ENCODE measurements around the gene KIFAP3.

The KIFAP3 gene

GRCh38 chr1:169989246-169989645, 85.2 kb downstream of the KIFAP3 start:
- no peak for DNase-seq (ENCODE audit: low read depth in 3 of 3)

GRCh38 chr1:169985757-169986156, 88.7 kb downstream of the KIFAP3 start:
- DNase-seq (ENCODE audit: low read depth in 3 of 3) = no peak

GRCh38 chr1:169974067-169974466, 100.4 kb downstream of the KIFAP3 start:
- no peak for DNase-seq (ENCODE audit: low read depth in 3 of 3)

GRCh38 chr1:169970114-169970513, 104.4 kb downstream of the KIFAP3 start:
- DNase-seq (ENCODE audit: low read depth in 3 of 3) = no peak

- no peak for DNase-seq (ENCODE audit: low read depth in 3 of 3)
Measured at GRCh38 chr1:169968174-169968573, 106.3 kb downstream of the KIFAP3 start.

- no peak for DNase-seq (ENCODE audit: low read depth in 3 of 3)
Measured at GRCh38 chr1:169964206-169964605, 110.3 kb downstream of the KIFAP3 start.

- DNase-seq (ENCODE audit: low read depth in 3 of 3) = no peak
Measured at GRCh38 chr1:169959686-169960085, 114.8 kb downstream of the KIFAP3 start.

- no peak for DNase-seq (ENCODE audit: low read depth in 3 of 3)
Measured at GRCh38 chr1:169958987-169959386, 115.5 kb downstream of the KIFAP3 start.

GRCh38 chr1:169957884-169958283, 116.6 kb downstream of the KIFAP3 start:
- DNase-seq (ENCODE audit: low read depth in 3 of 3) = no peak

GRCh38 chr1:169951108-169951507, 123.4 kb downstream of the KIFAP3 start:
- no peak for DNase-seq (ENCODE audit: low read depth in 3 of 3)

- DNase-seq (ENCODE audit: low read depth in 3 of 3) = no peak
Measured at GRCh38 chr1:169949139-169949538, 125.4 kb downstream of the KIFAP3 start.

- DNase-seq (ENCODE audit: low read depth in 3 of 3) = no peak
Measured at GRCh38 chr1:169946206-169946605, 128.3 kb downstream of the KIFAP3 start.

GRCh38 chr1:169945181-169945580, 129.3 kb downstream of the KIFAP3 start:
- no peak for DNase-seq (ENCODE audit: low read depth in 3 of 3)

- DNase-seq (ENCODE audit: low read depth in 3 of 3) = no peak
Measured at GRCh38 chr1:169944621-169945020, 129.9 kb downstream of the KIFAP3 start.

GRCh38 chr1:169943963-169944526, 130.4 kb downstream of the KIFAP3 start:
- no peak for DNase-seq (ENCODE audit: low read depth in 3 of 3)

- no peak for DNase-seq (ENCODE audit: low read depth in 3 of 3)
Measured at GRCh38 chr1:169941982-169942830, 132.3 kb downstream of the KIFAP3 start.

GRCh38 chr1:169933984-169934725, 140.3 kb downstream of the KIFAP3 start:
- DNase-seq (ENCODE audit: low read depth in 3 of 3) = no peak

GRCh38 chr1:169931795-169932231, 142.7 kb downstream of the KIFAP3 start:
- no peak for DNase-seq (ENCODE audit: low read depth in 3 of 3)

GRCh38 chr1:169929210-169929526, 145.3 kb downstream of the KIFAP3 start:
- no peak for DNase-seq (ENCODE audit: low read depth in 3 of 3)

GRCh38 chr1:169928438-169929209, 145.9 kb downstream of the KIFAP3 start:
- DNase-seq (ENCODE audit: low read depth in 3 of 3) = no peak

- no peak for DNase-seq (ENCODE audit: low read depth in 3 of 3)
Measured at GRCh38 chr1:169925505-169926482, 148.7 kb downstream of the KIFAP3 start.

Measured in stimulated activated CD4-positive, alpha-beta T cell treated with anti-CD3 and anti-CD28 coated beads, TNF-alpha, amount 100 ng/mL, for 48 hours (primary cell).